CD4-positive, alpha-beta T cell treated with Interleukin-15 for 4 hours (primary cell): ENCODE data around the gene EPC2.
"Not testable (repeated sequence)": the region's sequence is repeated elsewhere in the genome, so short reads cannot be mapped to it uniquely, and the experiment has no call there.

Experiments
- DNase-seq: peaks from one replicate; pipeline ENCODE4 v3.0.0-alpha.2; 2020; ENCODE audit warnings: low spot score

Gene EPC2

DNA sequence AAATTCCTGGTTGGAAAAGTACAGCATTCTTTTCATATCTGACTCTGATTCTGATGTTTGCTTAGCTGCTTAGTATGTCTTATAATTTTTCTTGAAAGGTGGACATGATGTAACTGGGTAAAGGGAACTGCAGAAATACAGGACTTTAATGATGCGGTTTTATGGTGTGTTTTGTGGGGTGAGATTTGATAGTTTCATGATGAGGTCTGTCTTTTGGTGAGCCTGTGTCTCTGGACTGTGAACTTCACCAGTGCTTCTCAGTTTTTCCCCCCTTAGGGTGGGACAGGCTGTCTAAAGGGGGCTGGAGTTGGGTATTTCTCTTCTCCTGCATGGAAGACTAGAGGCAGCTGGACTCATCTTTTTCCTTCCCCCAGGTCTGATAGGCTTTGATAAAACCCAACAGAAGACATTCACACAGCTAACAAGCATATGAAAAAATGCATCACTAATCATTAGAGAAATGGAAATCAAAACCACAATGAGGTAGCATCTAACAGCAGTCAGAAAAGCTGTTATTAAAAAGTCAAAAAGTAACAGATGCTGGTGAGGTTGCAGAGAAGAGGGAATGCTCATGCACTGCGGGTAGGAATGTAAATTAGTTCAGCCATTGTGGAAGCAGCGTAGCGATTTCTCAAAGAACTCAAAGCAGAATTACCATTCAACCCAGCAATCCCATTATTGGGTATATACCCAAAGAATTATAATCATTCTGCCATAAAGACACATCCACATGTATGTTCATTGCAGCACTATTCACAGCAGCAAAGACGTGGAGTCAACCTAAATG lies 77.6 kb downstream of the EPC2 start:
- DNase-seq = no peak

DNA sequence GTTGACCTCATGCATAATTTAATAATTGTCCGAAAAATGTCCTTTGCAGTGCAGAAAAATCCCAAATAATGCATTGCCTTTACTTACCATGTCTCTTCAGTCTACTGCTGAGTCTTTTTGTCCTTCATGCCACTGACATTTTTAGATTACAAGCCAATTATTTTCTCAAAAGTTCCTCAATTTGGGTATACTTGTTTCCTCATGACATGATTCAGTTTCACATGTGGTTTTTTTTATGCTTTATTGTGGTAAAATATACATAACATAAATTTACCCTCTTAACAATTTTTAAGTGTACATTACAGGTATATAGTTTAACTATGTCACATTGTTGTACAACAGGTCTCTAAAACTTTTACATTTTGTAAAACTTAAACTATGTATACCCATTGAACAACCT lies 81.0 kb downstream of the EPC2 start:
- no peak for DNase-seq

DNA sequence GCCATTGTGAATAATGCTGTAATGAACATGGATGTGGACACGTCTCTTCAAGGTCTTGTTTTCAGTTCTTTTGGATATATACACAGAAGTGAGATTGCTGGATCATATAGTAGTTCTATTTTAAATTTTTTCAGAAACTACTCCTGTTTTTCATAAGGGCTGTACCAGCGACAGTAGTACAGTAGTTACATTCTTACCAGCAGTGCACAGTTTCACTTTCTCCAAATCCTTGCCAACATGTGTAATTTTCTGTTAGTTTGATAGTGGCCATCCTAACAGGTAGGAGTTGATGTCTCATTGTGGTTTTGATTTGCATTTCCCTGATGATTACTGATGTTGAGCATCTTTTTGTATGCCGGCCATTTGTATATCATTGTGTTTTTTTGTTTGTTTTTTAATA lies 81.7 kb downstream of the EPC2 start:
- DNase-seq = no peak

DNA sequence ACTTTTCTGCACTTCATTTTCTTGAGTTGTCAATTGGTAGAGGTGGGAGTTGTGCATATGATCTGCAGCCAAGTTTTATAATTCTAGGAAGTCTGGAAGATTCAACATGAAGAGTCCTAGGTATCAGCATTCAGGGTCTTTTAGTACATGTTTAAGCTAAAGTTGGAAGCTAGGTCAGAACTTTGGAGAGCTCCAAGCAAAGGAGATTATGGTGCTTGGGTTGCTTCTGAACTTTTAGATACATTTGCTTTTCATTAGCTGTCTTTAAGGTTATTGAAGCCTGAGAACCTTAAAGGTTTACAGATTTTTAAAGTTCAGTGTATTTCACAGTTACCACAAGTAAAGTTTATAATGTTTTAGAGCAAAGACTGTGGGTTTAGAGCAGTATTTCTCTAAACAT lies 85.5 kb downstream of the EPC2 start:
- DNase-seq = no peak

DNA sequence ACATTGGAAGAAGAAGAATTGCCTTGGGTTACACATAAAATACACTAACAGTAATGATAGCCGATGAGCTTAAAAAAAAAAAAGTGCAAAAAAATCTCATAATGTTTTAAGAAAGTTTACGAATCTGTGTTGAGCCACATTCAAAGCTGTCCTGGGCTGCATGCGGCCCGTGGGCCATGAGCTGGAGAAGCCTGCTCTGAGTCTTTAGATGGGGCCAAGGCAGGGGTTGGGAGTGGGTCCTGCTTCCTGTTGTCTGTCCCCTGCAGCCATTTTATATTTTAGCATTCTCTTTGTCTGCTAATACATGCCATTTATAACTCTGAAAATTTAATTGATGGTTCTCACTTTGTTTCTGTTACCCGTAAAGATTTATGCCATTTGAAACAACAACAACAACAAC lies 93.2 kb downstream of the EPC2 start:
- no peak for DNase-seq

DNA sequence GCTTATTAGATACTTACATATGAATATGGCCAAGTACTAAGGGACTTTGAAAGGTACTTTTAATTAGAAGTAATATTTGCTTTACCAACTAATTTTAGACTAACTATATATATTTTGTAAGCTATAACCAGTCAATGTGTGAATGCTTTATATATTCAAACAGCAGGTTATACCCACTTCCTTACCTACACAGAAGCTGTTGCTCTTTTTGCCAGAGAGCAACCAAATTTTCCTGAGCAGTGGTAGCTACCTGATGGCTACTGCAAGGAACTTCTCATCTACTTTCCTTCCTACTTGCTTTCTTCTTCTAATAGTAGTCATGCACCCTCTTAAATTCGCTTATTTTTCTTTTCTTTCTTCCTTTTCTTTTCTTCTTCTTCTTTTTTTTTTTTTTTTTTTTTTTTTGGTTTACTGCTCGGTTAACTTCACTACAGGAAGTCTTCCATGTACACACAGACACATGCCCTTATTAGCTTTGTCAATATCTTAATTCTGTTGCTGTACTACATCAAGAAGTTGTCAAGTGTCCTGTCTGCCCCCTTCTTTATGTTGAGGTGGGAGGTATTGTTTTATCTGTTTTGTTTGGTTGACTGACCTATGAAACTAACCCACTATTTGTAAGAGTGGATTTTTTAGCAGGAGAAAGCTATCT lies 95.0 kb downstream of the EPC2 start:
- DNase-seq = no peak

DNA sequence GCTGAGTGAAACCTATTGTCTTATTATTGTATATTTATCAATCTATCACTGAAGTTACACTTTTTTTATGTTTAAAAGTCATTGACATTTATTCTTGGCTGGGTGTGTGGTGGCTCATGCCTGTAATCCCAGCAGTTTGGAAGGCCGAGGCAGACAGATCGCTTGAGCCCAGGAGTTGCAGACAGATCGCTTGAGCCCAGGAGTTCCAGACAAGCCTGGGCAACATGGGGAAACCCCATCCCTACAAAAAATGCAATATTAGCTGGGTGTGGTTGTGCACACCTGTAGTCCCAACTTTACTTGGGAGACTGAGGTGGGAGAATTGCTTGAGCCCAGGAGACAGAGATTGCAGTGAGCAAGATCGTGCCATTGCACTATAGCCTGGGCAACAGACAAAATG lies 97.8 kb downstream of the EPC2 start:
- DNase-seq = no peak

DNA sequence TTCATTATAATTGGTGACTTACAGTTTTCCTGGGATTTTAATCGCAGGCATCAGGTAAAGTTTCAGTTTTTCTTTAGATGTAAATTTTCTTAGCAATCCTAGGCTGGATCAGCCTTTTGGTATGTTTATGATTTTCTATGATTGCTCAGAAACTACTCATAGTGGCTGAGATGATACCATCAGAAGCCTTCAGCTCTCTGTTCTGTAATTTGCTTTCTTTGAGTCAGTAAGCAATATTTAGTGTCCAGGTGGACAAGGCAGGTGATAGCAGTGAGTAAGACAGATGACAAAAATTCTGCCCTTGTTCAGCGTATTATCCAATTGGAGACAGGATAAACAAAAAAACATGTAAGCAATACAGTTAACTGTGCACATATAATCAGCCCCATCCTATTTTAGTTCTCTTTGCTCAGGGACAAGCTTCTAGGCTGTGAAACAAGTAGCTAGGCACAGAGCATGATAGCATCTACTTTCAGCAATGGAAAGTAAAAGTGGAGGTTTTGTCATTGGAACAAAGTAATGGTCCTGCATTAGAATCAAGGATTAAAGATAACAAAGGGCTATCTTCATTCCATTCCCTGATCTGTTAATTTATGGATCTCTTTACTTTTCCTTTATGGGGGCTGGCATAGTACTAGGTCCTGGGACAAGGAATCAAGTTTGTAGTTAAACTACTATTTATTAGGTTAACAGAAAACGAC lies 100.8 kb downstream of the EPC2 start:
- DNase-seq = no peak

DNA sequence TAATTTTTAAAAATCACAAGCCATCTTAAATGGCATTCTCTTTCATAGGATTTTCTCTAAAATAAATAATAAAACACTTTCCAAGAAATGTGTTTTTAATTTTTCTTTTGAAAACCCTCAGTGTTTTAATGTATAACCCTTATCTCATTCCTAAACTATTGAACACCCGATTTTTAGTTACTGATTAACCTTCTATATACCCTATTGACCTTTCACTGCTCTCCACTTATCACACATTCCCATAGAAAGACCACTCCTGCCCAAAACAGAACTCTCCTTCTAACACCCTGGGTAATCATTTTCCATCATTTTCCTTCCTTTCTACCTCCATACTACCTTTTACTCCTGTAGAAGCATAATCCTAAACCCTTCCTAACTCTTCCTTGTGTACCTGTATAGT lies 102.4 kb downstream of the EPC2 start:
- DNase-seq = no peak

DNA sequence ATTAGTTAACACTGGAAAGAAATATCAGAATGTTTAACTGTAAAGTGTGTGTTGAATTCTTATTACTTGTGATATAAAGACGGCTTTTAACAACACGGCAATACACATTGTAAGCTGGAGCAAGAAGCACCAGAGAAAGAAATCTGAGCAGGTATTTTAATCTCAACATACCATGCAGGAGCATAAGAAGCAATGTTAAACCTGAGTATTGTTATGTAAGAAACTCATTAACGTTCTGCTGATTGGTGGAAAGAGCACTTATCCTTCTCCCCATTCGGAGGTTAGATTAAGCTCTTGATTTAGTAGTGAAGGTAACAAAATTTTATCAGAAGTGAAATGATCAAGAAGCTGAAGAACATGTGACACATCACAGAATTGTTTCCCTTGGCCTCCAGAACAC lies 107.4 kb downstream of the EPC2 start:
- no peak for DNase-seq

DNA sequence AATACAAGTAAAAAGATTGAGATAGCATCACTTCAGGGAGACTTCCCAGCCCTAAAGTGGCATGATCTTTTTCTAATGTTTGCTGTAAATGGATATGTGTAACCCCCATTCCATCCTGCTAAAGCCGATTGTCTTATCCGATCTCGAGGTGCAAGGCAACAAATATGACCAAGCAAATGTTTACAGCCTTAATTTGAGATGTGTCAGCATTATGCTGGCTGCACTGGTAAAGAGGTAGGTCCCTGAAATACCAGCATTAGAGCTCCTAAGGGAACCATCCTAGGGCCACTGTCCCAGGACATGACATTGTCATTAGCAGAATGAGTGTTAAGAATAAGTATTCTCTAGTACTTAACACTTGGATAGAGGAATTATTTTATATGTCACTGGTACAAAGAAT lies 108.4 kb downstream of the EPC2 start:
- DNase-seq = no peak

DNA sequence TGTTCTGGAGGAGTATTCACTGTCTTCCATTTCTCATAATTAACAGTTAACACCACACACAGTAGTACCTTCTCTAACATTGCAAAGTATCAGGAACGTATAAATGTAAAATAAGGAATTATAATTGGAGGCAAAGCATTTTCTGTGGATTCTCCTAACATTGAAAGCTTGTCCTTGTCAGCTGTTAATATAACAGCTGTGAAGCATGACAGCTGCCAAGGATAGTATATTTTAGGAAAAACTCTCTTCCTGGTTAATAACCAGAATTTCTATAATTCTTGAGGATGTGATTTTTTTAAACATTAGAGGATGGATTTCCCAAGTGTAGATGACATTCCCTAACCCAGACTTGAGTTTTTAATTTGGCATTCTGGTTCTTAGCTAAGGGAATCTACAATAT lies 110.3 kb downstream of the EPC2 start:
- DNase-seq = no peak

DNA sequence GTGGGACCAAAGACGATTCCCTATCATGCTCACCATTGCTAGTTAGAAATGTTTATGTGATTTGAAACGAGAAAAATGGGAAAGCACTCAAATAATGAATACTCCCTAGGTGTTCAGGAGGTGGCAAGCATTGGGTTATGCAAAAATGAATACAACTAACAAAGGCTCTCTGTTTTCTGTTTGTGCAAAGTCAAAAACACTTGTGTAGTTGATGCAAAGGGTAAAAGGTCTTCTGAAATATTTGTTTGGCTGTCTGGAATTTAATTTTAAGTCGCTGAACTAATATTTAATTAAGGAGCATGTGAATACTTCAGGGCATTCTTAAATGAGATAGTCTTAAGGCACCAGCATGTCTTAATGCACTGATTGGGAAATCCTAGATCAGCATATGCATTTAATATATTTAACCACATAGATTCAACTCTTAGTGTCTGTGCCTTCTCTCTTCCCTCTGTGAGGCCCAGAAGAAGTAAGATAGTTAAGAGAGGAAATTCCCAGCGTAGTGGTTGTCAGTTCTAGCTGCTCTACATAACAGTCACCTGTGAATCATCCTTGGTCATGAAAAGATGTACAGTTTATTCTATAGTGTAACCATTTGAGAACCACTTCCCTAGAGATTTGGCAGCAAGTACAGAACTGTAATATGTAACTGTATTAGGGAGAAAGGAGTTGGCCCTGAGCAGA lies 111.9 kb downstream of the EPC2 start:
- DNase-seq = no peak

DNA sequence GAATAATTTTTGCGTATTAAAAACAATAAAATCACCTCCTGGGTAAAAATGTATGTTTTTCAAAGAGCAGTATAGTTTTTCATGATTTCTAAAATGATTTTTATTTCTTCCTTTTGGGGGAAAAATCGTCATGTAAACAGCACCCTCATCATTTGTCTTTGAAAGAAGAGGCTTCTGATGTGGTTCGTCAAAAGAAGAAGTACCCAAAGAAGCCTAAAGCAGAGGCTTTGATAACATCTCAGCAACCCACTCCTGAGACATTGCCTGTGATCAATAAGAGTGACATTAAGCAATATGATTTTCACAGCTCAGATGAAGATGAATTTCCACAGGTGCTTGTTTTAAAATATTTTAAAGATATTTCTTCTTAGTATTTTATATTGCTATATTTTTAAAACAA lies 120.3 kb downstream of the EPC2 start:
- DNase-seq = peak; percentile 9

DNA sequence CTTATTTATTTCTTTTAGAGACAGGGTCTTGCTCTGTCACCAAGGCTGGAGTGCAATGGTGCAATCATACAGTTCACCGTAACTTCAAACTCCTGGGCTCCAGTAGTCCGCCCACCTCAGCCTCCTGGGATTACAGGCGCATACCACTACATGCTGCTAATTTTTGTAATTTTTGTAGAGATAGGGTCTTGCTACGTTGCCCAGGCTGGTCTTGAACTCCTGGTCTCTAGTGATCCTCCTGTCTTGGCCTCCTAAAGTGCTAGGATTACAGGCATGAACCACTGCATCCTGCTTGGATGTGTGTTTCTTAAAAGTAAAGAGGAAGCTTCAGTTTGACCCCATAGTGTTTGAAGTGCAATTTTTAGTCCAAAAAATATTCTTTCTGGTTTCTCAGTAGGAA lies 125.5 kb downstream of the EPC2 start:
- no peak for DNase-seq

DNA sequence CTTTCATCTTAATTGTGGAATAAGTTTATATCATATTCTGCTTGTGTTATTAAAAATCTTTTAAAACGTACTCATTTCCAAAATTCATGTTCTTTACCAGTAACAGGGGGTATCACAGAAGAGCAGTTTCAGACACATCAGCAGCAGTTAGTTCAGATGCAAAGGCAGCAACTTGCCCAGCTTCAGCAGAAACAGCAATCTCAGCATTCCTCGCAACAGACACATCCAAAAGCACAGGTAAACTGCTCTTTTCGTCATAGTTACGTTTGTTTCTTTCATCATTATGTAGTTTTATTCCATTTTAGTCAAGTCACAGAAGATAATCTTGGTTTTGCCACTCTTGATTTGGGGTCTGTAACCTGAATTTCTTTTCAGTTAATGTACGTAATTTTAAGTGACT lies 137.0 kb downstream of the EPC2 start:
- DNase-seq = no peak

DNA sequence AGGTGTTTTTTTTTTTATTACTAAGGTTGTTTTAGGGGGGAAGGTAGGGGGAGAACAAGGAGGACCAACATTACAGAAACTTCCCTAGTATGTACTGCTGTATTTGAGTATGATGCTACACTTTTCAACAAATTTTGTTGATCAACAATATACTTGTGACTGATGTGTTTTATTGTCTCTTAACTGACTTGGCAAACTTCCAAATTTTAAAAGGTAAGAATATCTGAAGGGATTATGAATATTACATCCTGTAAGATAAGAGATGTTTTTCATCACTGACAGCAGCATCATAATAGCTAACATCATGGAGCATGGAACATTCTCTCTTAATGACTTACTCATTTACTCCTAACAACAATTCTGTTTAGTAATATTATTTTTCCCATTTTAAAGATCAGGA lies 144.5 kb downstream of the EPC2 start:
- DNase-seq = no peak

DNA sequence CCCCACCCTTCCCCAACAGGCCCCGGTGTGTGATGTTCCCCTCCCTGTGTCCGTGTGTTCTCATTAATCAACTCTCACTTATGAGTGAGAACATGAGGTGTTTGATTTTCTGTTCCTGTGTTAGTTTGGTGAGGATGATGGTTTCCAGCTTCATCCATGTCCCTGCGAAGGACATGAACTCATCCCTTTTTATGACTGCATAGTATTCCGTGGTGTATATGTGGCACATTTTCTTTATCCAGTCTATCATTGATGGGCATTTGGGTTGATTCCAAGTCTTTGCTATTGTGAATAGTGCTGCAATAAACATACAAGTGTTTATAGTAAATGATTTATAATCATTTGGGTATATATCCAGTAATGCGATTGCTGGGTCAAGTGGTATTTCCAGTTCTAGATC lies 145.6 kb downstream of the EPC2 start:
- DNase-seq = not testable (repeated sequence)

DNA sequence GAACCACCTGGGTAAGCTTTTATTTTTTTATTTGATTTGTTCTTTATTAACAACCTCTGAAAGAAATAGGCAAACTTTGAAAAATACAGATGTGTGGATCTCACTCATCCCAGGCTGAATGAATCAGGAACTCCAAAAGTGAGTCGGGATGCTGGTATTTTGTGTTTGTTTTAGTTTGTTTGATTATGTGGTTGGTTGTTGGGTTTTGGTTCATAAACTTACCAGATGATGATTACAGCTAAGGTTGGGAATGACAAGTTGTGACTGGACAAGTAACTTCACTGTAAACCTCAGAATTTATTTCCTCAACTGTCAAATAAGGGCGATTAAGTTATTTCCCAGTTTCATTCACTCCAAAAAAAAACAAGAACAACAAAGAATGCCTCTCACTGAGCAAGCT lies 150.0 kb downstream of the EPC2 start:
- no peak for DNase-seq

DNA sequence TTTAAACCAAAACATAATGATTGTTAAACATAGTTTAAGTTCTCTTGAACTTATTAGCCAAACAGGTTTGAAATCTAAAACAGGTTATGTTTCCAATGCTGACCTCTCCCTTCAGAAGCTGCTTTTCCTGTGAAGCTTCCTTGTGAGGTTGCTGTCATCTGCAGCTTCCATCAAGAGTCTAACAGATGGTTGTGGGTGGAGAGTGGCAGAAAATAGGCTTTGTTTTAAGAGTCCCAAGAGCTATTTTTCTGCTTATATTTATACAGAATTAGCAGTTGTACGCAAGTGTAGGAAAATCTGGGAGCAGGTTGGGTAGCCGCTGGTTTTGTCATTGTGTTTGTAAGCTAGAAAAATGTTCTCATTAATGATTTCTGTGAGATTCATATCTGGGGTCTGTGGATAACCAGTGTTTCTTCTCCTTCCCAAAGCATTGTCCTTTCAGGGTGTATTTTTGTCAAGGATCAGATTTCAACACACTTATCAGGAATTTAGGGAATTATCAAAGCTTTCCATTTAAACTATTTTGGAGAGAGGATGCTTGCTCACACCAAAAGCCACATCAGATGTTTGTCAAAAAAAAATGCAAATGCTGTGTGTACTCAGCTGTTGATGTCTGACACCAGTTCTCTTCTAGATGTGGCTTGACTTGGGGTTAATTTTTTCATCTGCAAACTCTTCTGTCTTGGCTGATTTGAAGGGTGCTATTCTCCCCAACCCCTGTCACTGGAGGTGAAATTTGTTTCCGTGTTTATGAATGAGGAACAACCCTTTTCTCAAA lies 152.4 kb downstream of the EPC2 start:
- DNase-seq = no peak

DNA sequence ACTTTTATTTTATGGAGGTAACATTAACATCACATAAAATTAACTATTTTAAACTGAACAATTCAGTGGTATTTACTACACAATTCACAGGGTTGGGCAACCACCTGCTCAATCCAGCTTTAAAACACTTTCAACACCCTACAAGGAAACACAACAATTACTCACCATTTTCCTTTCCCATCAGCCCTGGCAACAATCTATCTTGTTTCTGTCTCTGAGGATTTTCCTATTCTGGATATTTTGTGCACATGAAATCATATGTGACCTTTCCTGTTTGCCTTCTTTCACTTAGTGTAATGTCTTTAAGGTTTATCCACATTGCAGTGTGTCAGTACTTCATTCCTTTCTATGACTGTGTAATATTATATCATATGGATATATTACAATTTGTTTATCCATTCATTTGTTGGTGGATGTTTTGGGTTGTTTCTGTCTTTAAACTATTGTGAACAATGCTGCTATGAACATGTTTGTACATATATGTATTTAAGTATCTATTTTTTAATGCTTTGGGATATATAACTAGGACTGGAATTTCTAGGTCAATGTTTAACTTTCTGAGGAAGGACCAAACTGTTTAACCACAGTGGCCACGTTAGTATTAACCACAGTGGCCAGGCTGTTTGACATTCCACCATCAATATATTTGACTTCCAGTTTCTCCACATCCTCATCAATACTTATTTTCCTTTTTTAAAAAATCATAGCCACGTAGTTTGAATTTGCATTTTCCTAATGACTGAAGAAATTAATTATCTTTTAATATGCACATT lies 158.1 kb downstream of the EPC2 start:
- no peak for DNase-seq
